Measurements from ENCODE around the gene ITGB1. TPM values are rescaled to one million over a fixed set of nuclear protein-coding genes. Genes with fewer than 3 reads are reported as not detected.

ITGB1 gene
- total and polyA plus RNA-seq, 10 of the 15 experiments (the other 5 are each of a cell fraction or from before 2014, with no cell fraction given): 2.8 to 20.7 (median 10.4) TPM

DNA sequence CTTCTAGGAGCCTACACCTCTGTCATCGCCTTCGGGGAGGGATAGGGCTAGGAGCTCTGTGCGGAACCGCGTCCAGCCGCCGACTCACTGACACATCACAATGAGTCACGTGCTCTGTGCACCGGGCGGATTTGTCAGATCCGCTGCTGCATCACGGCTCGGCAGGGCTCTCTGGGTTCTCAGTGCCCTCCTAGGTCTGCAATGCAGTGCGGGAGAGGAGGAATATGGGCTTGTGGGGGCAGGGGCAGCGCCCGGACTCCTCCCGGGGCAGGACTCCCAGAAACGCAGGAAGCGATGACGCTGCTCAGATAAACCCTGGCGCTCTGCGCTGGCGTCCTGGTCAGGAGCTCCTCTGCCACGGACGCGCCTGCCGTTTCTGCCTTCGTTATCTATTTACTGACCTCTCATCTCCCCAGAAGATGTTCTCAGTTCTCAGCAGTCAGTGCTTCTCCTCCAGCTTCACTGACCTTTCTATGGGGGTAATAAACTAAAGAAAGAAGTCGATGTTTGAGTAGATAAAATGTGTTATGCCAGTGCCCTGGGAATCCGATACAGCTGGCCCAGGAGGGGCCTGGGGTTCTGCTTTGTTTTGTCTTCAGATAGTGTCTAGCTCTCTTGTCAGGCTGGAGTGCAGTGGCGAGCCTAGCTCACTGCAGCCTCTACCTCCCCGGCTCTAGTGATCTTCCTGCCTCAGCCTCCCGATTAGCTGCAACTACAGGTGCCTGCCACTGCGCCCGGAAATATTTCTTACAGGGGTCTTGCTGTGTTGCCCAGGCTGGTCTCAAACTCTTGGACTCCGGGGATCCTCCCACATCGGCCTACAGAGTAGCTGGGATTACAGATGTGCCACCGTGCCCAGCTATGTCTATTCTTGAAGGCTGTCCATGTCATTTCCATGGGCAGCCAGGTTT lies 22.8 kb upstream of the ITGB1 start (continued):
- 0 out of 2 replicates have a peak, but pooled peaks have one; percentile 23 for TF ChIP-seq TCF12 (IDR thresholded peaks at IDR 0.05; ENCODE audit: low read depth, low read length)
- TF ChIP-seq RELA (IDR thresholded peaks at IDR 0.05; ENCODE audit: borderline replicate concordance, partially characterized antibody): no peak
- no peak for TF ChIP-seq SMC3 (IDR thresholded peaks at IDR 0.05; ENCODE audit: borderline replicate concordance, low read length)
- TF ChIP-seq, protein P1, sequence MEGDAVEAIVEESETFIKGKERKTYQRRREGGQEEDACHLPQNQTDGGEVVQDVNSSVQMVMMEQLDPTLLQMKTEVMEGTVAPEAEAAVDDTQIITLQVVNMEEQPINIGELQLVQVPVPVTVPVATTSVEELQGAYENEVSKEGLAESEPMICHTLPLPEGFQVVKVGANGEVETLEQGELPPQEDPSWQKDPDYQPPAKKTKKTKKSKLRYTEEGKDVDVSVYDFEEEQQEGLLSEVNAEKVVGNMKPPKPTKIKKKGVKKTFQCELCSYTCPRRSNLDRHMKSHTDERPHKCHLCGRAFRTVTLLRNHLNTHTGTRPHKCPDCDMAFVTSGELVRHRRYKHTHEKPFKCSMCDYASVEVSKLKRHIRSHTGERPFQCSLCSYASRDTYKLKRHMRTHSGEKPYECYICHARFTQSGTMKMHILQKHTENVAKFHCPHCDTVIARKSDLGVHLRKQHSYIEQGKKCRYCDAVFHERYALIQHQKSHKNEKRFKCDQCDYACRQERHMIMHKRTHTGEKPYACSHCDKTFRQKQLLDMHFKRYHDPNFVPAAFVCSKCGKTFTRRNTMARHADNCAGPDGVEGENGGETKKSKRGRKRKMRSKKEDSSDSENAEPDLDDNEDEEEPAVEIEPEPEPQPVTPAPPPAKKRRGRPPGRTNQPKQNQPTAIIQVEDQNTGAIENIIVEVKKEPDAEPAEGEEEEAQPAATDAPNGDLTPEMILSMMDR (IDR thresholded peaks at IDR 0.05 in 2 of 3, conservative IDR thresholded peaks at IDR 0.05 in 1 of 3; ENCODE audit: control insufficient read depth in 2 of 3, extremely low read depth in 1 of 3, insufficient read depth in 1 of 3, low read depth in 3 of 3, low read length in 3 of 3): no peak
- TF ChIP-seq SIN3A (IDR thresholded peaks at IDR 0.05; ENCODE audit: low read depth, low read length): no peak
- no peak for TF ChIP-seq EED (IDR thresholded peaks at IDR 0.05; ENCODE audit: low read depth)
- TF ChIP-seq SUZ12 (IDR thresholded peaks at IDR 0.05; ENCODE audit: unreplicated experiment): no peak
- TF ChIP-seq ETV6 (conservative IDR thresholded peaks at IDR 0.05 in 1 of 2, IDR thresholded peaks at IDR 0.05 in 1 of 2; ENCODE audit: borderline replicate concordance in 1 of 2, low read depth in 1 of 2): no peak
- TF ChIP-seq, protein P2, sequence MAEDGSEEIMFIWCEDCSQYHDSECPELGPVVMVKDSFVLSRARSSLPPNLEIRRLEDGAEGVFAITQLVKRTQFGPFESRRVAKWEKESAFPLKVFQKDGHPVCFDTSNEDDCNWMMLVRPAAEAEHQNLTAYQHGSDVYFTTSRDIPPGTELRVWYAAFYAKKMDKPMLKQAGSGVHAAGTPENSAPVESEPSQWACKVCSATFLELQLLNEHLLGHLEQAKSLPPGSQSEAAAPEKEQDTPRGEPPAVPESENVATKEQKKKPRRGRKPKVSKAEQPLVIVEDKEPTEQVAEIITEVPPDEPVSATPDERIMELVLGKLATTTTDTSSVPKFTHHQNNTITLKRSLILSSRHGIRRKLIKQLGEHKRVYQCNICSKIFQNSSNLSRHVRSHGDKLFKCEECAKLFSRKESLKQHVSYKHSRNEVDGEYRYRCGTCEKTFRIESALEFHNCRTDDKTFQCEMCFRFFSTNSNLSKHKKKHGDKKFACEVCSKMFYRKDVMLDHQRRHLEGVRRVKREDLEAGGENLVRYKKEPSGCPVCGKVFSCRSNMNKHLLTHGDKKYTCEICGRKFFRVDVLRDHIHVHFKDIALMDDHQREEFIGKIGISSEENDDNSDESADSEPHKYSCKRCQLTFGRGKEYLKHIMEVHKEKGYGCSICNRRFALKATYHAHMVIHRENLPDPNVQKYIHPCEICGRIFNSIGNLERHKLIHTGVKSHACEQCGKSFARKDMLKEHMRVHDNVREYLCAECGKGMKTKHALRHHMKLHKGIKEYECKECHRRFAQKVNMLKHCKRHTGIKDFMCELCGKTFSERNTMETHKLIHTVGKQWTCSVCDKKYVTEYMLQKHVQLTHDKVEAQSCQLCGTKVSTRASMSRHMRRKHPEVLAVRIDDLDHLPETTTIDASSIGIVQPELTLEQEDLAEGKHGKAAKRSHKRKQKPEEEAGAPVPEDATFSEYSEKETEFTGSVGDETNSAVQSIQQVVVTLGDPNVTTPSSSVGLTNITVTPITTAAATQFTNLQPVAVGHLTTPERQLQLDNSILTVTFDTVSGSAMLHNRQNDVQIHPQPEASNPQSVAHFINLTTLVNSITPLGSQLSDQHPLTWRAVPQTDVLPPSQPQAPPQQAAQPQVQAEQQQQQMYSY (CRISPR knock-in tag; IDR thresholded peaks at IDR 0.05): no peak
- no peak for TF ChIP-seq RB1 (IDR thresholded peaks at IDR 0.05; ENCODE audit: borderline replicate concordance)
- TF ChIP-seq, protein P3, sequence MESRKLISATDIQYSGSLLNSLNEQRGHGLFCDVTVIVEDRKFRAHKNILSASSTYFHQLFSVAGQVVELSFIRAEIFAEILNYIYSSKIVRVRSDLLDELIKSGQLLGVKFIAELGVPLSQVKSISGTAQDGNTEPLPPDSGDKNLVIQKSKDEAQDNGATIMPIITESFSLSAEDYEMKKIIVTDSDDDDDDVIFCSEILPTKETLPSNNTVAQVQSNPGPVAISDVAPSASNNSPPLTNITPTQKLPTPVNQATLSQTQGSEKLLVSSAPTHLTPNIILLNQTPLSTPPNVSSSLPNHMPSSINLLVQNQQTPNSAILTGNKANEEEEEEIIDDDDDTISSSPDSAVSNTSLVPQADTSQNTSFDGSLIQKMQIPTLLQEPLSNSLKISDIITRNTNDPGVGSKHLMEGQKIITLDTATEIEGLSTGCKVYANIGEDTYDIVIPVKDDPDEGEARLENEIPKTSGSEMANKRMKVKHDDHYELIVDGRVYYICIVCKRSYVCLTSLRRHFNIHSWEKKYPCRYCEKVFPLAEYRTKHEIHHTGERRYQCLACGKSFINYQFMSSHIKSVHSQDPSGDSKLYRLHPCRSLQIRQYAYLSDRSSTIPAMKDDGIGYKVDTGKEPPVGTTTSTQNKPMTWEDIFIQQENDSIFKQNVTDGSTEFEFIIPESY (IDR thresholded peaks at IDR 0.05): no peak
- TF ChIP-seq, protein P4, sequence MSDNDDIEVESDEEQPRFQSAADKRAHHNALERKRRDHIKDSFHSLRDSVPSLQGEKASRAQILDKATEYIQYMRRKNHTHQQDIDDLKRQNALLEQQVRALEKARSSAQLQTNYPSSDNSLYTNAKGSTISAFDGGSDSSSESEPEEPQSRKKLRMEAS (IDR thresholded peaks at IDR 0.05; ENCODE audit: low read depth, low read length): no peak
- TF ChIP-seq MYC (IDR thresholded peaks at IDR 0.05; ENCODE audit: insufficient read depth, insufficient read length, insufficient replicate concordance, low read length, severe bottlenecking): no peak
- no peak for TF ChIP-seq PKNOX1 (IDR thresholded peaks at IDR 0.05)
- no peak for TF ChIP-seq CHD4 (IDR thresholded peaks at IDR 0.05)
- no peak; the same call in 1 of the 2 replicates for TF ChIP-seq CREM (IDR thresholded peaks at IDR 0.05; ENCODE audit: low read depth)
- no peak for TF ChIP-seq ZNF24 (IDR thresholded peaks at IDR 0.05)
